ENCODE measurements around the gene RAE1.

- TF ChIP-seq CREB1 (IDR thresholded peaks at IDR 0.05) (no peak), EP300 (IDR thresholded peaks at IDR 0.05; ENCODE audit: borderline replicate concordance in 1 of 2, low read depth in 2 of 2, low read length in 2 of 2) (no peak), EGR1 (IDR thresholded peaks at IDR 0.05; ENCODE audit: borderline replicate concordance, low read depth, low read length) (no peak), CTCF (IDR thresholded peaks at IDR 0.05; ENCODE audit: control extremely low read depth in 1 of 3, insufficient read depth in 1 of 3, low read depth in 1 of 3, low read length in 3 of 3) (no peak), BRCA1 (IDR thresholded peaks at IDR 0.05; ENCODE audit: low read depth, low read length) (no peak), SP4 (IDR thresholded peaks at IDR 0.05; ENCODE audit: low read length) (no peak), GTF2F1 (IDR thresholded peaks at IDR 0.05; ENCODE audit: borderline replicate concordance, low read depth, low read length) (no peak), RXRA (IDR thresholded peaks at IDR 0.05; ENCODE audit: insufficient read depth, low read depth, low read length) (no peak), SIN3A (conservative IDR thresholded peaks at IDR 0.05 in 1 of 2, IDR thresholded peaks at IDR 0.05 in 1 of 2; ENCODE audit: low read depth in 1 of 2, low read length in 2 of 2) (no peak), BCL11A (IDR thresholded peaks at IDR 0.05; ENCODE audit: low read depth in 2 of 2, low read length in 2 of 2) (no peak), TCF12 (IDR thresholded peaks at IDR 0.05; ENCODE audit: low read depth, low read length) (no peak), JUN (IDR thresholded peaks at IDR 0.05; ENCODE audit: low read depth, low read length) (no peak)
These were observed 36.4 kb downstream of the RAE1 start for GRCh38 chr20:57387463-57387862.

All from H1 (cell line).